Loucy (cell line): ENCODE data around the gene SPI1.

Source experiments
- H2AFZ ChIP-seq: fragments of 200-600 bp; sonication (generic); 2 replicates; pipeline ENCODE4 v1.6.0; 2016; ENCODE audit warnings: antibody characterized with exemption, mild to moderate bottlenecking, low read length, moderate library complexity
- H3F3A ChIP-seq: fragments of 200-600 bp; 2 replicates; pipeline ENCODE4 v1.6.0; 2016; ENCODE audit warnings: antibody characterized with exemption, low read depth, mild to moderate bottlenecking
- H3K27me3 ChIP-seq: fragments of 200-600 bp; sonication (generic); 2 replicates; pipeline ENCODE4 v1.6.1; 2014; ENCODE audit warnings: low read length, mild to moderate bottlenecking; ENCODE audit not compliant: insufficient read depth, poor library complexity, severe bottlenecking
- H3K36me3 ChIP-seq: fragments of 200-600 bp; sonication (generic); 2 replicates; pipeline ENCODE4 v1.6.1; 2016; ENCODE audit warnings: low read length; ENCODE audit not compliant: insufficient read depth
- H3K4me1 ChIP-seq: fragments of 200-600 bp; sonication (generic); 2 replicates; pipeline ENCODE4 v1.5.1; 2014; ENCODE audit warnings: low read length, mild to moderate bottlenecking; ENCODE audit not compliant: insufficient read depth, poor library complexity, severe bottlenecking
- H3K4me2 ChIP-seq: fragments of 200-600 bp; sonication (generic); 2 replicates; pipeline ENCODE4 v1.6.0; 2014; ENCODE audit warnings: antibody characterized with exemption, low read length, low read depth, mild to moderate bottlenecking; ENCODE audit not compliant: poor library complexity, severe bottlenecking
- H3K4me3 ChIP-seq: fragments of 200-600 bp; sonication (generic); 2 replicates; pipeline ENCODE4 v1.5.1; 2014; ENCODE audit warnings: low read length, mild to moderate bottlenecking, mixed read lengths; ENCODE audit not compliant: poor library complexity, severe bottlenecking
- H3K79me2 ChIP-seq: fragments of 200-600 bp; sonication (generic); 2 replicates; pipeline ENCODE4 v1.6.1; 2014; ENCODE audit warnings: low read length; ENCODE audit not compliant: insufficient read depth
- H3K9ac ChIP-seq: fragments of 200-600 bp; sonication (generic); 2 replicates; pipeline ENCODE4 v1.6.0; 2014; ENCODE audit warnings: mild to moderate bottlenecking, low read depth, low read length, moderate library complexity; ENCODE audit not compliant: poor library complexity, severe bottlenecking
- H3K9me2 ChIP-seq: fragments of 200-600 bp; sonication (generic); replicated peaks from 2 replicates; pipeline ENCODE4 v1.6.1; 2016; ENCODE audit warnings: low read depth, low read length, mixed read lengths
- H3K9me3 ChIP-seq: fragments of 200-600 bp; sonication (generic); 2 replicates; pipeline ENCODE4 v1.6.1; 2014; ENCODE audit warnings: mild to moderate bottlenecking, antibody characterized with exemption, low read length, low read depth; ENCODE audit not compliant: insufficient read depth
- H4K20me1 ChIP-seq: fragments of 200-600 bp; sonication (generic); 2 replicates; pipeline ENCODE4 v1.6.0; 2014; ENCODE audit warnings: antibody characterized with exemption, low read length, mild to moderate bottlenecking; ENCODE audit not compliant: insufficient read depth, poor library complexity, severe bottlenecking
- CTCF ChIP-seq: fragments of 200-600 bp; sonication (generic); conservative IDR thresholded peaks from 2 replicates; pipeline ENCODE4 v1.5.1; 2014; ENCODE audit warnings: mild to moderate bottlenecking, antibody characterized with exemption, low read length
- EZH2phosphoT487 ChIP-seq: fragments of 200-600 bp; IDR thresholded peaks from 2 replicates; pipeline ENCODE4 v1.6.1; 2018; ENCODE audit warnings: antibody characterized with exemption, mild to moderate bottlenecking, moderate library complexity, borderline replicate concordance

The SPI1 gene

GRCh38 chr11:47308050-47308823, 70.1 kb downstream of the SPI1 start:
- H3K9me3 ChIP-seq: no peaks in the 10 kb centered on the region
- H3F3A ChIP-seq: no peaks in the 10 kb centered on the region
- H2AFZ ChIP-seq: no peak overlapping the region
- no peaks in the 10 kb centered on the region for H3K4me1 ChIP-seq
- H3K9me2 ChIP-seq: no peaks in the 10 kb centered on the region
- TF ChIP-seq EZH2phosphoT487: no peak
- TF ChIP-seq CTCF: no peak
- no peak overlapping the region for H3K9ac ChIP-seq
- H3K4me2 ChIP-seq: no peak overlapping the region
- no peak overlapping the region for H3K4me3 ChIP-seq
- H3K36me3 ChIP-seq: peaks cover 92% of the 10 kb centered on the region; the same call in 1 of the 2 replicates
- H4K20me1 ChIP-seq: no peaks in the 10 kb centered on the region
- no peaks in the 10 kb centered on the region for H3K27me3 ChIP-seq
- 0 out of 2 replicates have a peak, but pooled peaks cover 4% of the 10 kb centered on the region for H3K79me2 ChIP-seq

GRCh38 chr11:47306484-47306844, 71.9 kb downstream of the SPI1 start:
- peaks cover 6% of the 10 kb centered on the region; the same call in 1 of the 2 replicates for H3K9me3 ChIP-seq
- H3K4me1 ChIP-seq: no peaks in the 10 kb centered on the region
- no peak overlapping the region for H3K9ac ChIP-seq
- H3K9me2 ChIP-seq: no peaks in the 10 kb centered on the region
- peaks cover 92% of the 10 kb centered on the region; the same call in 1 of the 2 replicates for H3K36me3 ChIP-seq
- H3K79me2 ChIP-seq: peaks cover 5% of the 10 kb centered on the region; the same call in 1 of the 2 replicates
- H2AFZ ChIP-seq: no peak overlapping the region
- H3K27me3 ChIP-seq: no peaks in the 10 kb centered on the region
- no peaks in the 10 kb centered on the region for H3F3A ChIP-seq
- H3K4me2 ChIP-seq: no peak overlapping the region
- no peak overlapping the region for H3K4me3 ChIP-seq
- TF ChIP-seq CTCF: no peak
- TF ChIP-seq EZH2phosphoT487: no peak
- no peaks in the 10 kb centered on the region for H4K20me1 ChIP-seq

GRCh38 chr11:47305734-47306483, 72.4 kb downstream of the SPI1 start:
- Histone ChIP-seq H2AFZ (no peak overlapping the region), H3K27me3 (no peaks in the 10 kb centered on the region), H3K9ac (no peak overlapping the region), H3F3A (no peaks in the 10 kb centered on the region), H3K9me2 (no peaks in the 10 kb centered on the region), H3K4me3 (no peak overlapping the region), H4K20me1 (no peaks in the 10 kb centered on the region), H3K79me2 (peaks cover 7% of the 10 kb centered on the region; the same call in 1 of the 2 replicates), H3K4me2 (no peak overlapping the region), H3K36me3 (peaks cover 90% of the 10 kb centered on the region; the same call in 1 of the 2 replicates), H3K9me3 (peaks cover 6% of the 10 kb centered on the region; the same call in 1 of the 2 replicates), H3K4me1 (no peaks in the 10 kb centered on the region)
- no peak for TF ChIP-seq EZH2phosphoT487
- no peak for TF ChIP-seq CTCF
